ENCODE measurements around the gene KLHL29.

DNA sequence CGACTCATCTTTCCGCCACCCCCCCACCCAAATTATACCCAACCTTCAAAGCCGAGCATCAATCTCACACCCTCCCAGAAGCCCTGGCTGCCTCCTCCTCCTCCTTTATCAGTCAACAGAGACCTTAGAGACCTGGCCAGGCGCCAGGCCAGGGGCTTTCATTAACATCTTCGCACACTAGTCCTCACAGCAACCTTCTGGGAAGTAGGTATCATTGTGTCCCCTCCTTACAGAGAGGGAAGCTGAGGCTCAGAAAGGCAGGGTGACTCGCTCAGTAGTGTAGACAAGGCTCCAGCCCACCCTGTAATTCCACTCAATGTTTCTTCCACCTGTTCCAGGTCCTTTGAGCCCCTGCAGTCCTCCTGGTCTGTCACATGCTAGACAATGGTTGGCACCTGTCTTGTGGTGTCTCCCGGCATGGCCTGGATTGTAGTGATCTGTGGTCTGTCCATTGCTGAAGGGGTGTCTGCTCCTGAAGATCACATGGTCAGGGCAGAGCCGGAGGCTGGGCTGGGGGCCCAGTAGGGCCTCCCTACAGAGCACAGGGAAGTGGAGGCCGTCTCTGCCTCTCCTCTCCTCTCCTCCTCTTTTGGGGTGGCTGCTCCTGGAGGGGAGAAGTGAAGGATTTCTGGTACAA is 36.0 kb downstream of the KLHL29 start:
- no peak for TF ChIP-seq POLR2A (IDR thresholded peaks at IDR 0.05)
- TF ChIP-seq, protein P1, sequence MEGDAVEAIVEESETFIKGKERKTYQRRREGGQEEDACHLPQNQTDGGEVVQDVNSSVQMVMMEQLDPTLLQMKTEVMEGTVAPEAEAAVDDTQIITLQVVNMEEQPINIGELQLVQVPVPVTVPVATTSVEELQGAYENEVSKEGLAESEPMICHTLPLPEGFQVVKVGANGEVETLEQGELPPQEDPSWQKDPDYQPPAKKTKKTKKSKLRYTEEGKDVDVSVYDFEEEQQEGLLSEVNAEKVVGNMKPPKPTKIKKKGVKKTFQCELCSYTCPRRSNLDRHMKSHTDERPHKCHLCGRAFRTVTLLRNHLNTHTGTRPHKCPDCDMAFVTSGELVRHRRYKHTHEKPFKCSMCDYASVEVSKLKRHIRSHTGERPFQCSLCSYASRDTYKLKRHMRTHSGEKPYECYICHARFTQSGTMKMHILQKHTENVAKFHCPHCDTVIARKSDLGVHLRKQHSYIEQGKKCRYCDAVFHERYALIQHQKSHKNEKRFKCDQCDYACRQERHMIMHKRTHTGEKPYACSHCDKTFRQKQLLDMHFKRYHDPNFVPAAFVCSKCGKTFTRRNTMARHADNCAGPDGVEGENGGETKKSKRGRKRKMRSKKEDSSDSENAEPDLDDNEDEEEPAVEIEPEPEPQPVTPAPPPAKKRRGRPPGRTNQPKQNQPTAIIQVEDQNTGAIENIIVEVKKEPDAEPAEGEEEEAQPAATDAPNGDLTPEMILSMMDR (IDR thresholded peaks at IDR 0.05): no peak

Data from thyroid gland (tissue), 4 donors.